Transverse colon (tissue), 3 donors: Measurements from ENCODE around the gene NASP.

Source experiments
- EP300 ChIP-seq: sonication (generic); formaldehyde crosslinking; IDR thresholded peaks from one replicate; pipeline ENCODE4 v1.6.1; 2017; ENCODE audit warnings: antibody characterized with exemption, low read depth
- POLR2A ChIP-seq: fragments of 450-650 bp; IDR thresholded peaks from one replicate; pipeline ENCODE4 v1.6.1; 2016; ENCODE audit warnings: antibody characterized with exemption, mild to moderate bottlenecking, moderate library complexity
- TF ChIP-seq, protein P1 (sequence below), 5 experiments: fragments of 200-600 bp in 3 of 5; fragments of 450-650 bp in 2 of 5; sonication (generic) in 3 of 5; IDR thresholded peaks; 1 replicate in 2 of 5; 2 replicates in 3 of 5; pipeline ENCODE4 v1.5.1; 2016 to 2017; ENCODE audit warnings: antibody characterized with exemption in 5 of 5, inconsistent platforms in 3 of 5, mild to moderate bottlenecking in 2 of 5, moderate library complexity in 1 of 5

DNA sequence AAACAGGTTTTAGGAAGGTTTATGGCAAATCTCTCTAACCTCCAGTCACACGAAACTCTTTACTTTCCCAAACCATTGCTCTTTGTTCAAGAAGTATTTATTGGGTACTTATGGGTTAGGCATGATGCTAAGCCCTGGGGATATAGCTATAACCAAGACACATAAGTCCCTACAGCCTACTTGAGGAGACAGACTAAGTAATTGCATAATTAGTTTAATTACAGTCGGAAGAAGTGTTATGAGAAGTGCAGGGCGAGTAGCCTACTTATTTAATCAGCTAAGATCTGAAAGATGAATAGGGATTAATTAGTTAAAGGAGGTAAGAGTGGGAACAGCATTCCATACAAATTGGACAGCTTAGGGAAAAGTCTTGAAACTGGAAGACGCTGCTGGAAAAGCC, 13.2 kb upstream of the NASP start:
- TF ChIP-seq, protein P1, sequence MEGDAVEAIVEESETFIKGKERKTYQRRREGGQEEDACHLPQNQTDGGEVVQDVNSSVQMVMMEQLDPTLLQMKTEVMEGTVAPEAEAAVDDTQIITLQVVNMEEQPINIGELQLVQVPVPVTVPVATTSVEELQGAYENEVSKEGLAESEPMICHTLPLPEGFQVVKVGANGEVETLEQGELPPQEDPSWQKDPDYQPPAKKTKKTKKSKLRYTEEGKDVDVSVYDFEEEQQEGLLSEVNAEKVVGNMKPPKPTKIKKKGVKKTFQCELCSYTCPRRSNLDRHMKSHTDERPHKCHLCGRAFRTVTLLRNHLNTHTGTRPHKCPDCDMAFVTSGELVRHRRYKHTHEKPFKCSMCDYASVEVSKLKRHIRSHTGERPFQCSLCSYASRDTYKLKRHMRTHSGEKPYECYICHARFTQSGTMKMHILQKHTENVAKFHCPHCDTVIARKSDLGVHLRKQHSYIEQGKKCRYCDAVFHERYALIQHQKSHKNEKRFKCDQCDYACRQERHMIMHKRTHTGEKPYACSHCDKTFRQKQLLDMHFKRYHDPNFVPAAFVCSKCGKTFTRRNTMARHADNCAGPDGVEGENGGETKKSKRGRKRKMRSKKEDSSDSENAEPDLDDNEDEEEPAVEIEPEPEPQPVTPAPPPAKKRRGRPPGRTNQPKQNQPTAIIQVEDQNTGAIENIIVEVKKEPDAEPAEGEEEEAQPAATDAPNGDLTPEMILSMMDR (IDR thresholded peaks at IDR 0.05): no peak
- TF ChIP-seq POLR2A: no peak
- TF ChIP-seq EP300: no peak
